HFFc6 (cell line): ENCODE data around the gene SCARB1. TPM values are rescaled to one million over a fixed set of nuclear protein-coding genes. Genes with fewer than 3 reads are reported as not detected.

Source experiments
- DNase-seq: peaks from one replicate; pipeline ENCODE4 v3.0.0-alpha.2; 2018
- H3K27ac Mint-ChIP-seq: 2 replicates; pipeline ENCODE4 v1.8.0; 2020; ENCODE audit warnings: mild to moderate bottlenecking, mixed read lengths
- H3K27me3 Mint-ChIP-seq: 2 replicates; pipeline ENCODE4 v1.8.0; 2021; ENCODE audit warnings: mild to moderate bottlenecking, moderate library complexity, mixed read lengths; ENCODE audit not compliant: insufficient read depth
- H3K36me3 Mint-ChIP-seq: 2 replicates; pipeline ENCODE4 v1.8.0; 2021; ENCODE audit warnings: low read depth, mixed read lengths
- H3K4me1 Mint-ChIP-seq: 2 replicates; pipeline ENCODE4 v1.8.0; 2020; ENCODE audit warnings: low read depth, mixed read lengths
- H3K4me3 Mint-ChIP-seq: 2 replicates; pipeline ENCODE4 v1.8.0; 2020; ENCODE audit warnings: mild to moderate bottlenecking, moderate library complexity, mixed read lengths
- H3K9me3 Mint-ChIP-seq: 2 replicates; pipeline ENCODE4 v1.8.0; 2020; ENCODE audit warnings: mild to moderate bottlenecking, mixed read lengths
- CTCF ChIP-seq: fragments of 200-600 bp; sonication (generic); IDR thresholded peaks from 2 replicates; pipeline ENCODE4 v1.5.0; 2021; ENCODE audit warnings: antibody characterized with exemption, mild to moderate bottlenecking
- total RNA-seq, 6 experiments: library from RNA; stranded (reverse); fragmentation: NEBNext Ultra II Directional; extraction: Animal tissue kit (Norgen Biotek cat#: 25700); gene quantifications; 2 replicates in 1 of 6; 3 replicates in 5 of 6; pipeline ENCODE4 v1.2.3, GENCODE V29; 2021

SCARB1 gene
- total RNA-seq, 6 experiments from 2014 or later, result 34.8 to 46.3 (median 36.8) TPM

- Mint-ChIP-seq H3K9me3 (no peaks in the 10 kb centered on the region), H3K4me3 (no peak overlapping the region), H3K27me3 (peaks cover 4% of the 10 kb centered on the region; the same call in 1 of the 2 replicates), H3K4me1 (no peaks in the 10 kb centered on the region), H3K27ac (no peak overlapping the region), H3K36me3 (peaks cover 18% of the 10 kb centered on the region)
- DNase-seq, result no peak
- no peak for TF ChIP-seq CTCF
Observed at GRCh38 chr12:124817076-124818000, 46.3 kb downstream of the SCARB1 start.

DNA sequence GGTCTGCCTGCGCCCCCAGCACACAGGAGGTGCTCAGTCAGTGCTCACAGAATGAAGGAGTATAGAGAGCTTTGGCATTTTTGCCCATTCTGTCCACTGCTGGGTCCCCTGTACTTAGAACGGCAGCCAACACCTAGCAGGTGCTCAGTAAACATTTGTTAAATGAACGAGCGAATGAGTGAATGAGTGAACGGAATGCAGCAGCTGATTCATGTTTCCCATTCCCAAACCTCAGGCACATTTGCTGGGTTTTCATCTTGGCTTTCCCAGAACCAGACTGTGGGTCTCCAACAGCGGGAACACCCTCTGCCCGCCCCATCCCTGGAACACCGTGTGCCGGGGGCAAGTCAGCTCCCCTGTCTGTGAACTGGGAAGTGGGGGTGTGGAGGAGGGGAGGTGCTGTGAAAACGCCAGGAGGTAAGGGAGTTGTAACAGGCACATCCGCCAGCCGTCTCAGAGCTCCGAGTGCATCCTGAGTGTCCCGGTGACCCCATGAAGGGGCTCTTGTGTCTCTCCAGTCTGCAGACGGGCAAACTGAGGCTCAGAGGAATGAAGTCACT is 47.3 kb downstream of the SCARB1 start:
- peaks cover 20% of the 10 kb centered on the region for H3K36me3 Mint-ChIP-seq
- H3K4me3 Mint-ChIP-seq, result no peak overlapping the region
- peaks cover 4% of the 10 kb centered on the region; the same call in 1 of the 2 replicates for H3K27me3 Mint-ChIP-seq
- H3K27ac Mint-ChIP-seq, result no peak overlapping the region
- H3K9me3 Mint-ChIP-seq, result no peaks in the 10 kb centered on the region
- no peak for DNase-seq
- no peak for TF ChIP-seq CTCF
- no peaks in the 10 kb centered on the region for H3K4me1 Mint-ChIP-seq

- Mint-ChIP-seq H3K27me3 (peaks cover 4% of the 10 kb centered on the region; the same call in 1 of the 2 replicates), H3K27ac (no peak overlapping the region), H3K36me3 (peaks cover 20% of the 10 kb centered on the region), H3K9me3 (no peaks in the 10 kb centered on the region), H3K4me3 (no peak overlapping the region), H3K4me1 (peaks cover 4% of the 10 kb centered on the region)
- no peak for TF ChIP-seq CTCF
- DNase-seq, result no peak
Observed at GRCh38 chr12:124814741-124815613, 48.7 kb downstream of the SCARB1 start.

DNA sequence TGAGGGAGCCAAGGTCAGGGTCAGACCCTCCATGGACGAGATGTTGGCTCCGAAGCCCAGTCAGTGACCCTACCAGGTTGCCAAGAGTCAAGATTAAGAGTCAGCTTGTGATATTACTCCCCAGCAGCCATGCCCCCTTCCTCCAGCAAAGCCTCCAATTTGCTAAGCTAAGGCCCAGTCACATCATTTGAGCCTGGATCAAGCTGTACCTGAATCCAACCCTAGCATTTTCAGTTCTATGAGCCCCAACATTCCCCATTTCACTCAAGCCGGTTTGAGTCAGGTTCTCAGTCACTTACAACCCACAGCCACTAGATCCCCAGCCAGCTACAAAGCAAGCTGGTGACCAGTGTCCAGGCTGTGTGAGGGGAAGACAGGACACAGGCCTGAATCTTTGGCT is 49.9 kb downstream of the SCARB1 start:
- TF ChIP-seq CTCF, result no peak
- Mint-ChIP-seq H3K9me3 (no peaks in the 10 kb centered on the region), H3K4me1 (peaks cover 8% of the 10 kb centered on the region), H3K4me3 (no peak overlapping the region), H3K27ac (no peak overlapping the region), H3K27me3 (peaks cover 4% of the 10 kb centered on the region; the same call in 1 of the 2 replicates), H3K36me3 (peaks cover 20% of the 10 kb centered on the region)
- no peak for DNase-seq

- peaks cover 4% of the 10 kb centered on the region; the same call in 1 of the 2 replicates for H3K27me3 Mint-ChIP-seq
- no peak for TF ChIP-seq CTCF
- no peak for DNase-seq
- H3K36me3 Mint-ChIP-seq, result peaks cover 20% of the 10 kb centered on the region
- H3K9me3 Mint-ChIP-seq, result no peaks in the 10 kb centered on the region
- H3K27ac Mint-ChIP-seq, result no peak overlapping the region
- peaks cover 8% of the 10 kb centered on the region for H3K4me1 Mint-ChIP-seq
- H3K4me3 Mint-ChIP-seq, result no peak overlapping the region
Observed at GRCh38 chr12:124812979-124813378, 50.7 kb downstream of the SCARB1 start.
